Left lung (tissue), 10 donors: ENCODE results near the gene SLPI. TPM values are rescaled to one million over a fixed set of nuclear protein-coding genes. Genes with fewer than 3 reads are reported as not detected.

Source experiments
- ATAC-seq: fragments of 200-7000 bp; cut with Tn5 transposase; one replicate; pipeline ENCODE4 v1.9.1; 2020; ENCODE audit warnings: moderate library complexity
- DNase-seq, 4 donors: peaks; one replicate each; pipeline ENCODE4 v3.0.0-alpha.2; 2013 to 2020
- H3K27ac ChIP-seq, 2 donors: fragments of 200-600 bp; sonication (generic) in 1 of 2; one replicate each; pipeline versions ENCODE4 v1.5.0 to v1.8.0; 2020 to 2021
- H3K27me3 ChIP-seq, 2 donors: fragments of 200-600 bp; sonication (generic) in 1 of 2; one replicate each; pipeline versions ENCODE4 v1.5.0 to v1.8.0; 2020 to 2021
- H3K36me3 ChIP-seq, 2 donors: fragments of 200-600 bp; sonication (generic) in 1 of 2; one replicate each; pipeline versions ENCODE4 v1.5.0 to v1.8.0; 2020 to 2021
- H3K4me1 ChIP-seq, 2 donors: fragments of 200-600 bp; one replicate each; pipeline ENCODE4 v1.8.0; 2021
- H3K4me3 ChIP-seq, 2 donors: fragments of 200-600 bp; sonication (generic) in 1 of 2; one replicate each; pipeline versions ENCODE4 v1.5.0 to v1.8.0; 2020 to 2021; ENCODE audit warnings: mild to moderate bottlenecking in 1 of 2
- H3K9me3 ChIP-seq, 2 donors: fragments of 200-600 bp; sonication (generic) in 1 of 2; one replicate each; pipeline versions ENCODE4 v1.5.0 to v1.8.0; 2020 to 2021
- CTCF ChIP-seq, 2 donors: fragments of 200-600 bp; sonication (generic) in 1 of 2; IDR thresholded peaks; one replicate each; pipeline versions ENCODE4 v1.5.0 to v1.8.0; 2021; ENCODE audit warnings: antibody characterized with exemption in 2 of 2
- intact Hi-C, 2 donors: fragments of 100-400 bp; cut with DNase I; formaldehyde crosslinking; loops; one replicate each; pipeline versions ENCODE4 v1.11.2 to v1.14.2; 2022
- polyA plus RNA-seq, 6 donors: library from polyadenylated mRNA; unstranded; fragments of 120-200 nt; gene quantifications; one replicate each; pipeline ENCODE4 v1.2.1, GENCODE V29; 2013; ENCODE audit not compliant: insufficient read length in 6 of 6
- total RNA-seq, 2 donors: library from RNA; stranded (reverse); fragmentation: NEBNext Ultra II Directional; extraction: Animal tissue kit (Norgen Biotek cat#: 25700); gene quantifications; one replicate each; pipeline ENCODE4 v1.2.1, GENCODE V29; 2021
- donor health status: DM: no; HTN: yes; CAD: no.
- donor health status: DM: no; HTN: no; CAD: no.

The SLPI gene
- total and polyA plus RNA-seq, 8 donors, result 1.9 to 672 (median 4.6) TPM

GRCh38 chr20:45246109-45246508 is 8.3 kb downstream of the SLPI start:
- intact Hi-C loops, result no loop called here
- TF ChIP-seq CTCF (IDR thresholded peaks at IDR 0.05), result no peak
- Histone ChIP-seq H3K4me3 (no peak overlapping the region), H3K4me1 (peaks cover 0 to 26% of the 10 kb centered on the region in 2 donors), H3K27ac (peak overlapping the region in 1 of 2 donors; percentile 60), H3K27me3 (peaks cover 0 to 11% of the 10 kb centered on the region in 2 donors), H3K9me3 (no peaks in the 10 kb centered on the region), H3K36me3 (no peaks in the 10 kb centered on the region)
- no peak for ATAC-seq
- DNase-seq, result no peak

- ATAC-seq, result no peak
- TF ChIP-seq CTCF (IDR thresholded peaks at IDR 0.05), result no peak
- H3K4me1 ChIP-seq, result no peaks in the 10 kb centered on the region
- H3K36me3 ChIP-seq, result no peaks in the 10 kb centered on the region
- no peak overlapping the region for H3K27ac ChIP-seq
- no peak overlapping the region for H3K4me3 ChIP-seq
- no peak for DNase-seq
- H3K9me3 ChIP-seq, result peaks cover 0 to 6% of the 10 kb centered on the region in 2 donors
- H3K27me3 ChIP-seq, result peaks cover 0 to 5% of the 10 kb centered on the region in 2 donors
- intact Hi-C loops, result no loop called here
Observed at GRCh38 chr20:45238139-45238538, 16.2 kb downstream of the SLPI start.

GRCh38 chr20:45235995-45236394 is 18.4 kb downstream of the SLPI start:
- Histone ChIP-seq H3K4me1 (no peaks in the 10 kb centered on the region), H3K27ac (no peak overlapping the region), H3K4me3 (no peak overlapping the region), H3K27me3 (peaks cover 0 to 5% of the 10 kb centered on the region in 2 donors), H3K36me3 (no peaks in the 10 kb centered on the region), H3K9me3 (peaks cover 0 to 6% of the 10 kb centered on the region in 2 donors)
- DNase-seq, result peak in 3 of 4 donors; percentile 17 to 70 (median 56)
- ATAC-seq, result peak; percentile 92
- peak; percentile 34 to 52 for TF ChIP-seq CTCF (IDR thresholded peaks at IDR 0.05)
- intact Hi-C loops, result no loop called here

GRCh38 chr20:45230631-45231030 is 23.7 kb downstream of the SLPI start:
- Histone ChIP-seq H3K4me3 (no peak overlapping the region), H3K4me1 (no peaks in the 10 kb centered on the region), H3K9me3 (peaks cover 0 to 6% of the 10 kb centered on the region in 2 donors), H3K36me3 (no peaks in the 10 kb centered on the region), H3K27ac (no peak overlapping the region), H3K27me3 (peaks cover 8 to 14% of the 10 kb centered on the region in 2 donors)
- intact Hi-C loops, result no loop called here
- DNase-seq (no peak), ATAC-seq (no peak)
- TF ChIP-seq CTCF (IDR thresholded peaks at IDR 0.05), result no peak

- no peak overlapping the region for H3K27ac ChIP-seq
- peak; percentile 23 to 60 for TF ChIP-seq CTCF (IDR thresholded peaks at IDR 0.05)
- H3K4me1 ChIP-seq, result no peaks in the 10 kb centered on the region
- H3K27me3 ChIP-seq, result peaks cover 3 to 14% of the 10 kb centered on the region in 2 donors
- no peak overlapping the region for H3K4me3 ChIP-seq
- peak; percentile 88 for ATAC-seq
- no peaks in the 10 kb centered on the region for H3K36me3 ChIP-seq
- peak in 2 of 4 donors; percentile 42 to 92 for DNase-seq
- intact Hi-C loops, result no loop called here
- H3K9me3 ChIP-seq, result peaks cover 0 to 3% of the 10 kb centered on the region in 2 donors
Observed at GRCh38 chr20:45229264-45230056, 24.9 kb downstream of the SLPI start.
